Activated naive CD8-positive, alpha-beta T cell treated with anti-CD3 and anti-CD28 coated beads, Interleukin-2, amount 50 U/mL, for 24 hours (primary cell): ENCODE measurements around the gene DDX46.
"Not testable (repeated sequence)": the region's sequence is repeated elsewhere in the genome, so short reads cannot be mapped to it uniquely, and the experiment has no call there.

Experiments used
- ATAC-seq: fragments of 150-1000 bp; cut with Tn5 transposase; one replicate; pipeline ENCODE4 v1.10.0; 2021
- DNase-seq: peaks from one replicate; pipeline ENCODE4 v3.0.0; 2021
- H3K27ac Mint-ChIP-seq: one replicate; pipeline ENCODE4 v1.8.0; 2021; ENCODE audit warnings: mild to moderate bottlenecking, mixed read lengths
- H3K27me3 Mint-ChIP-seq: one replicate; pipeline ENCODE4 v1.8.0; 2021; ENCODE audit warnings: mixed read lengths
- H3K36me3 Mint-ChIP-seq: one replicate; pipeline ENCODE4 v1.8.0; 2021; ENCODE audit warnings: low read depth, mixed read lengths
- H3K4me1 Mint-ChIP-seq: one replicate; pipeline ENCODE4 v1.8.0; 2021; ENCODE audit warnings: mixed read lengths
- H3K4me3 Mint-ChIP-seq: one replicate; pipeline ENCODE4 v1.8.0; 2021; ENCODE audit warnings: mild to moderate bottlenecking, moderate library complexity, mixed read lengths
- H3K9me3 Mint-ChIP-seq: one replicate; pipeline ENCODE4 v1.8.0; 2021; ENCODE audit warnings: mixed read lengths

The DDX46 gene

DNA sequence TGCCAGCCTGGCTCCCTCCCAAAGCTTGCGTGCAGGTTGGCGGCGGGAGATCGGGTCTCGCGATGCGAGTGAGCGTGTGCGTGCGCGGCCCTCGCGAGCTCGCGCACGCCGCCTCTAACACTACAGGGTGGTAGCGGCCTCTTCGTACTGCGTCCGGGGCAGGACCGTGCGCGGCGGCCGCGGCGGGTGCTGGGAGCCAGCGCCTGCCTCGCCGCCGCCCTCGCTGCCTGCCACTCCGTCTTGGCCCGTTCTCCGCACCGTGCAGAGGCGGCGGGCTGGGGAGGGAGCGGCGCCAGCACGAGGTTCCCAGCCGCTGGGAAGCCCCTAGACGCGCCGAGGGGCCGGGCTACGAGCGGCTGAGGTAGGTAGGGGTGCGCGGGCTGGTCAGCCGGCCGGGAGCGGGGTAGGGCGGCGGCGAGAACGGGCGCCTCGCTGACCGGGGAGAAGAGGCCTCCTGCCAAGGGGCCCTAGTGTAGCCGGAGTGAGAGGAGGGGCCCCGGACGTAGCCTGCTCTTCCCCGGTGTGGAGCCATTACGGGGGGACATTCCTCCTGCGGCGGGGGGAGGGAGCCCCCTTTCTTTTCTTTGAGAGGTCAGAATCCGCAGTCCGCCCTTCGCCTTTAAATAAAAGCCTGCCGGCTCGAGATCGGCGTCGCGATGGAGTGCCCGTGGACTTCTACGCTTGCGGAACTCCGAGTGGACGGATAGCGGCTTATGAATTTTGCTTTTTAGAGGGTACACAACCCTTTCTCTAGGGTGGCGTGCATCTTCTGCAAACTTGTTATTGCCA, 87.5 kb downstream of the DDX46 start, which contains the start of gene C5orf24:
Gene C5orf24, plus strand, starts transcription at position 117 of the 789 bp plus-strand sequence. CDS start 8,933 bp downstream, outside the sequence.
- Mint-ChIP-seq H3K27me3 (no peaks in the 10 kb centered on the region), H3K36me3 (peaks cover 22% of the 10 kb centered on the region), H3K4me1 (peaks cover 40% of the 10 kb centered on the region), H3K4me3 (peak within 1 kb of the TSS; percentile 94), H3K27ac (peak within 1 kb of the TSS; percentile 95), H3K9me3 (no peaks in the 10 kb centered on the region)
- DNase-seq (peak; percentile 92), ATAC-seq (peak; percentile 96)

DNA sequence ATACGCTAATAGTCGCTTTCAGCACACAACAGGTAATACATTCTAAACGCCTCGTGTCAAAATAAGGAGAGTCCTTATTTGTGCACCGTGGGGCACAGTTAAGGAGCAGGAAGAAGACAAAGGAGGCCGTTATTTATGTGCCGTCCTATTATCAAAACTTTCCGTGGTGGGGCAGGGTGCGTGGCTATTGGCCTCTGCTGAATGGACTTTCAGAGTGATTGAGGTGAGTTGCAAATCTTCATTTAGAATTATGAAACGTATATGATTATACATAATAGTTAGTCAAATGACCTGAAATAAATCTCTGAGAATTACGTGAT, 88.0 kb downstream of the DDX46 start:
- DNase-seq (peak; percentile 31), ATAC-seq (peak; percentile 6)
- H3K27me3 Mint-ChIP-seq = no peaks in the 10 kb centered on the region
- peaks cover 24% of the 10 kb centered on the region for H3K36me3 Mint-ChIP-seq
- H3K4me1 Mint-ChIP-seq = peaks cover 46% of the 10 kb centered on the region
- peak overlapping the region; percentile 95 for H3K27ac Mint-ChIP-seq
- H3K9me3 Mint-ChIP-seq = no peaks in the 10 kb centered on the region
- H3K4me3 Mint-ChIP-seq = peak overlapping the region; percentile 94

DNA sequence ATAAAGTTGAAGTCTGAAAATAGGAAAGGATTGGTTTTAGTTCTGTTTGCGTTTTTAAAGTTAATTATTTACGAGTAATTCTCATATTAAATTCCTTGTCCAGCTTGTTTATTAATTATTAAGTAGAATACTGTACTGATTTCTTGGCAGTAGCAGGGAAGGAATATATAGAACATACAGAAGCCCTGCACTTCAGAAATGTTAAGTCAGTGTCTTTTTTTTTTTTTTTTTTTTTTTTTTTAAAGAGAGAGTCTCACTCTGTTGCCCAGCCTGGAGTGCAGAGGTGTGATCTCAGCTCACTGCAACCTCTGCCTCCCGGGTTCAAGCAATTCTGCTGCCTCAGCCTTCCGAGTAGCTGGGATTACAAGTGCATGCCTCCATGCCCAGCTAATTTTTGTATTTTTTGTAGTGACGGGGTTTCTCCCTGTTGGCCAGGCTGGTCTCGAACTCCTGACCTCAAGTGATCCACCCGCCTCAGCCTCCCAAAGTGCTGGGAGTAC, 90.9 kb downstream of the DDX46 start:
- not testable (repeated sequence) for H3K4me3 Mint-ChIP-seq, H3K27me3 Mint-ChIP-seq, ATAC-seq, H3K27ac Mint-ChIP-seq, H3K9me3 Mint-ChIP-seq, DNase-seq
- H3K4me1 Mint-ChIP-seq = peaks cover 56% of the 10 kb centered on the region
- H3K36me3 Mint-ChIP-seq = peaks cover 30% of the 10 kb centered on the region

DNA sequence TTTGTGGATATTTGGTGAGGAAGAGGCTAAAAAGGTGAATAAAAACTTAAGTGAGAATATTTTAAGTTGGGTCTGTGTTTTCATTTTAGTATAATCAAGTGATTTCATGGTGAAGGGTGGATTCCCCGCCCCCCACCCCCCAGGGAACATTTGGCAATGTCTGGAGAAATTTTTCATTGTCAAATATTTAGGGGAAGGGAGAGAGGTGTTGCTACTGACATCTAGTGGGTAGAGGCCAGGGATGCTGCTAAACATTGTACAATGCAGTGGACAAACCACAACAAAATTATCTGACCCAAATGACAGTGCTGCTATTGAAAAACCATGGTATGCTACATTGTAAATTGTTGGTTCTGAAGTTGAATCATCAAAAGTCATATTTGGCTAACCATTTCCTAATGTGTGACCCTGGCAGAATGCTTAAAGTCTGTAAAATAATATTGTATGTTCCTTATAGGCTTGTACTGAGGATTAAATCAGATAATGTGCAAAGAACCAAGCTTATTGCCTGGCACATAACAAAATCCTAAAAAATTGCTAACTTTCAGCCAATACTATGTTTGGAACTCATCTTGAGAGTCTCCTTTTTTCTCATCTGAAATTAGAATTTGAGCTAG, 92.8 kb downstream of the DDX46 start:
- no peak for DNase-seq
- H3K27ac Mint-ChIP-seq = peak overlapping the region; percentile 56
- no peak for ATAC-seq

DNA sequence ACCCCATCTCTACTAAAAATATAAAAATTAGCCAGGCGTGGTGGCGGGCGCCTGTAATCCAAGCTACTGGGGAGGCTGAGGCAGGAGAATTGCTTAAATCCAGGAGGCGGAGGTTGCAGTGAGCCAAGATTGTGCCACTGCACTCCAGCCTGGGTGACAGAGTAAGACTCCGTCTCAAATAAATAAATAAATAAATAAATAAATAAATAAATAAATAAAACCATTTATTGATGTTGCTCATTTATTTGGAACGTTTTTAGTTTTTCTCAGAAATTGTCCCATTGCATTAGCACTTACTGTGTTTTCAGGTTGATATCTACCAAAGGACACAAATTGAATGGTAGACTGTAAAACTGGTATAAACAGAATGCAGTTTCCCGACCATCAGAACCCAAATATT, 97.9 kb downstream of the DDX46 start:
- Mint-ChIP-seq H3K4me1 (peaks cover 15% of the 10 kb centered on the region), H3K36me3 (peaks cover 28% of the 10 kb centered on the region)
- H3K27me3 Mint-ChIP-seq, DNase-seq, H3K4me3 Mint-ChIP-seq, ATAC-seq, H3K27ac Mint-ChIP-seq, H3K9me3 Mint-ChIP-seq: not testable (repeated sequence)

More for the DNA sequence above, 92.8 kb downstream of the DDX46 start:
- Mint-ChIP-seq H3K4me1 (peaks cover 46% of the 10 kb centered on the region), H3K36me3 (peaks cover 39% of the 10 kb centered on the region), H3K27me3 (no peaks in the 10 kb centered on the region), H3K9me3 (no peaks in the 10 kb centered on the region), H3K4me3 (no peak overlapping the region)

DNA sequence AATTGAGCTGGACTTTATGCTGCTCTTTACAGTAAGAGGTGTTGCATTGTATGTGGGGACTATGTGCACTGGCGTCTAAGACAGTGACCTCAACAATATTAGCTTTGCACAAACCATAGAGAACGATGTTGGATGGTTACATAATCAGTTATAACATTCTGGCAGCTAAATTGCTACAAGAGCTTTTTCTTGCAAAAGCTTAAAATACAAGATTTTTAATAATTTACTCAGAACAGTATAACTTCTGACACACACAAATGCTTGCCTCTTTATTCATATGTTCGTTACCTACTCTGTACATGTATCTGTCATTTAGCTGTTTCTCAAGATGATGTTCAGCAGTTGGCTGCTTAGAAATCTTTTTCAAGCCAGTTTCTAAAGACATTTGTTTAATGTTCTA, 98.8 kb downstream of the DDX46 start:
- H3K27ac Mint-ChIP-seq = peak overlapping the region; percentile 28
- no peaks in the 10 kb centered on the region for H3K9me3 Mint-ChIP-seq
- ATAC-seq = no peak
- DNase-seq = no peak
- no peak overlapping the region for H3K4me3 Mint-ChIP-seq
- H3K4me1 Mint-ChIP-seq = peaks cover 10% of the 10 kb centered on the region
- H3K27me3 Mint-ChIP-seq = no peaks in the 10 kb centered on the region
- peaks cover 24% of the 10 kb centered on the region for H3K36me3 Mint-ChIP-seq

DNA sequence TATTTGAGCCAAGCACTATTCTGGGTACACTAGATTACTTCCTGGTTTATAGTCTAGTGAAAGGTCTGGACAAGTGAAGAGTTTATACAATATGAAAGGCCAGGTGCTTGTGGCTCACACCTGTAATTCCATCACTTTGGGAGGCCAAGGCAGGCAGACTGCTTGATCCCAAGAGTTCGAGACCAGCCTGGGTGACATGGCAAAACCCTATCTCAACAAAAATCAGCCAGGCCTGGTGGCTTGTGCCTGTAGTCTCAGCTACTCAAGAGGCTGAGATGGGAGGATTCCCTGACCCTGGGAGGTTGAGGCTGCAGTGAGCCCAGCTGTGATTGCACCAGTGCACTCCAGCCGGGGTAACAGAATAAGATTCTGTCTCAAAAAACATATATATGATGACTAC, 106.1 kb downstream of the DDX46 start:
- no peak for DNase-seq
- H3K36me3 Mint-ChIP-seq = peaks cover 4% of the 10 kb centered on the region
- no peaks in the 10 kb centered on the region for H3K27me3 Mint-ChIP-seq
- H3K4me3 Mint-ChIP-seq = no peak overlapping the region
- ATAC-seq = no peak
- no peak overlapping the region for H3K27ac Mint-ChIP-seq
- no peaks in the 10 kb centered on the region for H3K9me3 Mint-ChIP-seq
- H3K4me1 Mint-ChIP-seq = no peaks in the 10 kb centered on the region

DNA sequence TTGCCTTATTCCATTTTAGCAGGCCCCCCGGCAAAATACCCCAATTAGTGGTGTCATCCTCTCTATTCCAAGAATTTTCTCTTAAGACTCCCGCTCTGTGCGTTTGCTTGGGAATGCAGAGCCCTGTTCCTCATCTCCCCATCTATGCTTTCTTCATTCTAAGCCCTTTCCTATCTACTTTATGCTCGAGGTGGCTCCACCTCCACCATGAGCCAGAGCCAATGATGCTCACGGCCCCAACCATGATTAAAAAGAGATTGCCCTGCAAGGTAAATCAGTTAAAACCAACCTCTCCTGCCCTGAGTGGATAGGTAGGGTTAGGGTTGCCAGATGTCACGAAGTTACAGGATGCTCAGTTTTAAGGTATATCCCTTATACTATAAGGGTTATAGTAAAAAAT, 114.9 kb downstream of the DDX46 start:
- Mint-ChIP-seq H3K4me3 (peak overlapping the region; percentile 90), H3K9me3 (no peaks in the 10 kb centered on the region), H3K36me3 (peaks cover 8% of the 10 kb centered on the region), H3K27me3 (no peaks in the 10 kb centered on the region), H3K27ac (peak overlapping the region; percentile 95), H3K4me1 (peaks cover 27% of the 10 kb centered on the region)
- ATAC-seq (no peak), DNase-seq (peak; percentile 20)

DNA sequence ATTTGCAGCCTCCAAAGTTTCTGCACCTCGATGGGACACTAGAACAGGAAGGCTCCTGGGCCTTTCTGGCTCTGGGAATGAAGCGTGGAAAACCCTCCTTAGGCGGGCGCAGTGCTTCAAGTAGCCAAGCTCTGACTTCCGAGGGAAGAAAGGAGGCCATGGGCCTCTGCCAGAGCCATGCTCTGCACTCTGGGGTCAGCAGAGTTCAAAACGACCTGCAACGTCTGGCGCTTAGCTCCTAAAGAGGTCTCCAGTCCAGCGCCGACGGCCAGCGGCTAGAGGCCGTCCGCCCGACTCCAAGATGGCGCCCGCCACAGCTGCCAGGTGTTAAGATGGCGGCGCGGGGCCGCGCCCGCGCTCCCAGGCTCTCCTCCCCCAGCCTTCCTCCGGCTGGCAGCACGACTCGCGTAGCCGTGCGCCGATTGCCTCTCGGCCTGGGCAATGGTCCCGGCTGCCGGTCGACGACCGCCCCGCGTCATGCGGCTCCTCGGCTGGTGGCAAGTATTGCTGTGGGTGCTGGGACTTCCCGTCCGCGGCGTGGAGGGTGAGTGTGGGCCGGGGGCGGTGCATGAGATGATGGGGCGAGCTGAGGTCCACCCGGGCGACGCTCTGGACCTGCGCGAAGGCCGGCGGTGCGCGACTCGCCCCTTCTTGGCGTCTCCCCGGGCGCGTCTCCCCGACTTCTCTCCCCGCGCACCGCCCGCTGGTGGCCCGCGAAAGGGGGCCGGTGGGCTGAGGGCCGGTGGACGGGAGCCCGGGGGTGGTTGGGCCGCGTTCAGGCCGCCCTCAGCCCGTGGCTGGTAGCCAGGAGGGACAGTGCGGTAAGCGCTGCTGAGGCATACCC, 115.6 kb downstream of the DDX46 start, which contains the start of gene TXNDC15:
Gene TXNDC15, plus strand, starts transcription at position 385 of the 844 bp plus-strand sequence. Its CDS starts 57 bp downstream, at position 442.
- Mint-ChIP-seq H3K27me3 (no peaks in the 10 kb centered on the region), H3K9me3 (no peaks in the 10 kb centered on the region), H3K4me1 (peaks cover 27% of the 10 kb centered on the region), H3K36me3 (peaks cover 8% of the 10 kb centered on the region), H3K27ac (peak within 1 kb of the TSS; percentile 95), H3K4me3 (peak within 1 kb of the TSS; percentile 90)
- DNase-seq = peak; percentile 82
- ATAC-seq = peak; percentile 78

DNA sequence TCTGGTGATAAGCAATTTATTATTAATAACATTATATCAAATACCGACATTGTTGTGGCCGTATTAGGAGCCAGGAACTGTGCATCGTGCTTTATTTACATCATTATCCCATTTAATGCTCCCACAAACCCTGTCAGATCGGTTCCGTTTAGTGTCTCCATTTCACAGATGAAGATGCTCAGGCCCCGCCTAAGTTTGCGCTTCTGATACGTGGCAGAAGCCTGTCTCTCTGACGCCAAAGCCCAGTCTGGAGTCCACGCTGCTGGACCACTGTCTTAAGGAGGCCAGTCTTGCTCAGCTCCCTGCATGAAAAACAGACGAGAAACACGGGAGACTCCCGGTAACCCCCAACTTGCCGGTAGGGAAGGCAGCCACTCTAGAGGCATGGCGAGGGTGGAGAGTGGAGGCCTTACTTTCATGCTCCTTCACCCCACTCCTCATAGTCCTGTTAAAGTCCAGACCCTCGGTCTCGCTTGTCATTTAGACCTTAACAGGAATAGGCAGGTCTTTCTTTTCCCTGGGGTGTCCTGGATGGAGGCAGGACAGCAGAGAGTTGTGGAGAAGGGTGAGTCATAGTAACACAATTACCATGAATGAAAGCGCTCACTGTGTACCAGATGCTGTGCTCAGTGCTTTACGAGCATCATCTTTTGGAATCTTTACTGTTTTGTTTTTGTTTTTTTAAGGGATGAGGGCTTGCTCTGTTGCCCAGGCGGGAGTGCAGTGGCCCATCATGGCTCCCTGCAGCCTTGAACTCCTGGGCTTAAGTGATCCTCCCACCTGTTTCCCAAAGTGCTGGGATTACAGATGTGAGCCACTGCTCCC, 116.5 kb downstream of the DDX46 start:
- peak overlapping the region; percentile 90 for H3K4me3 Mint-ChIP-seq
- H3K9me3 Mint-ChIP-seq = no peaks in the 10 kb centered on the region
- H3K27me3 Mint-ChIP-seq = no peaks in the 10 kb centered on the region
- peak overlapping the region; percentile 95 for H3K27ac Mint-ChIP-seq
- ATAC-seq (peak; percentile 62), DNase-seq (peak; percentile 39)
- peaks cover 27% of the 10 kb centered on the region for H3K4me1 Mint-ChIP-seq
- H3K36me3 Mint-ChIP-seq = peaks cover 8% of the 10 kb centered on the region

DNA sequence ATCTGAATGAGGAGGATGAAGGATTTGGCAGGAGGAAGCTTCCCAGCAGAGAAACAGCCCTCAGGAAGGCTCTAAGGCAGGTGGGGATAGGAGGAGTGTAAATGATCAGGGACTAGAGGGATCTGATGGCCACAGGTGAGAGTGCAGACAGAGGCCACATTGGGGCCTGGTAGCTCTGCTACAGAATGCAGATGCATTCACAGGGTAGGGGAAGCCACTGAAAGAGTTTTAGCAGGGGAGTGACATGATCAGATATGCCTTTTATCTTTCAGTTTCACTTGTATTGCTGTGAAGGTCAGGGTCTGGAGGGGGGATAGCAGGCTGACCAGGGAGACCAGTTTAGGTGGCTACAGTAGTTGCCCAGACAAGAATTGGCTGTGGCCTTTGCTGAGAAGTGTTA, 118.6 kb downstream of the DDX46 start:
- Mint-ChIP-seq H3K4me3 (no peak overlapping the region), H3K9me3 (no peaks in the 10 kb centered on the region), H3K4me1 (peaks cover 27% of the 10 kb centered on the region), H3K27me3 (no peaks in the 10 kb centered on the region), H3K36me3 (peaks cover 8% of the 10 kb centered on the region), H3K27ac (peak overlapping the region; percentile 41)
- ATAC-seq (peak; percentile 6), DNase-seq (no peak)

DNA sequence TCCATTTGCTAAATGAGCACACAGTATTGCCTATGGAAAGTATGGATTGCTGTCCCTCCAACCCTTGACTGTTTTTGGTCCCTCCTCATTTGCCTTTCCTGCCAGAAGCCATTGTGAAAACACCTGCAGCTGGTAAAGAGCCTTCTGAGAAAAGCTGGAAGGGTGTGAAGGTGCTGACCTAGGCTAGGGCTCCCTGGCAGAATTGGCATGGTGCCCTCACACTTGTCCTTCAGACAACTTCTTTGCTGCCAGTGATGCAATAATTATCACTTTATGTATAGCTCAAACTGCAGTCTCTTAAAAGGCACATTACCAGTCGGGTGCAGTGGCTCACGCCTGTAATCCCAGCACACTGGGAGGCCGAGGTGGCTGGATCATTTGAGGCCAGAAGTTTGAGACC, 119.8 kb downstream of the DDX46 start:
- Mint-ChIP-seq H3K9me3 (no peaks in the 10 kb centered on the region), H3K27ac (no peak overlapping the region), H3K27me3 (no peaks in the 10 kb centered on the region), H3K4me3 (no peak overlapping the region), H3K36me3 (peaks cover 8% of the 10 kb centered on the region), H3K4me1 (peaks cover 26% of the 10 kb centered on the region)
- DNase-seq (no peak), ATAC-seq (no peak)

DNA sequence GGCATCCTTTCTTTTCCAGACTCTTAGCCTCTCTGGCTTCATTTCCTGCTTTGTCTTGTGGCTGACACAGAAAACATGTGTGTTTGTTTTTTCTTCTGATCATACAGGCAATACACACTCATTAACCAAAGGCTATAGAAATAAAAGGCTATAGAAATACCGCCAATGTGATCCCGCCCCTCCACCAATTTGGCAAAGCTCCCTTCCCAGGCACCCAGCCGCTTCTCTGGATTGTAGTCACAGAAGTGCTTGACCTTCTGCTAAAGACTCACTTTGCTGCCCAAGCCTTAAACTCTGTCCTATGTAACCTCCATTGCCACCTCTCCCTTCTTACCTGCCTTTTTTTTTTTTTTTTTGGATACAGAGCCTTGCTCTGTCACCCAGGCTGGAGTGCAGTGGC, 120.9 kb downstream of the DDX46 start:
- no peak overlapping the region for H3K4me3 Mint-ChIP-seq
- no peaks in the 10 kb centered on the region for H3K27me3 Mint-ChIP-seq
- ATAC-seq (no peak), DNase-seq (no peak)
- H3K9me3 Mint-ChIP-seq = no peaks in the 10 kb centered on the region
- peaks cover 8% of the 10 kb centered on the region for H3K36me3 Mint-ChIP-seq
- no peak overlapping the region for H3K27ac Mint-ChIP-seq
- peaks cover 22% of the 10 kb centered on the region for H3K4me1 Mint-ChIP-seq
